Lung (tissue), 12 donors: Measurements from ENCODE around the gene POLR2L. TPM values are rescaled to one million over a fixed set of nuclear protein-coding genes. Genes with fewer than 3 reads are reported as not detected.

ENCODE experiments used
- ATAC-seq: fragments of 200-7000 bp; cut with Tn5 transposase; one replicate; pipeline ENCODE4 v1.9.1; 2020; ENCODE audit warnings: moderate number of reproducible peaks; ENCODE audit not compliant: insufficient read depth, low FRiP score
- DNase-seq, 3 donors: peaks; one replicate each; pipeline ENCODE4 v3.0.0-alpha.2; 2013 to 2017
- H3K27ac ChIP-seq, 2 donors: one replicate each; pipeline ENCODE4 v1.5.1; 2013; ENCODE audit warnings: mild to moderate bottlenecking in 2 of 2, moderate library complexity in 2 of 2, control low read depth in 1 of 2, inconsistent platforms in 1 of 2, low read depth in 1 of 2, low read length in 1 of 2
- H3K27me3 ChIP-seq, 3 donors: one replicate each; pipeline ENCODE4 v1.5.1; 2013; ENCODE audit warnings: low read length in 2 of 3; ENCODE audit not compliant: control insufficient read depth in 3 of 3, insufficient read depth in 3 of 3
- H3K36me3 ChIP-seq, 4 donors: one replicate each; pipeline ENCODE4 v1.5.1; 2013; ENCODE audit warnings: low read length in 4 of 4, mild to moderate bottlenecking in 1 of 4, moderate library complexity in 1 of 4; ENCODE audit not compliant: control insufficient read depth in 4 of 4, insufficient read depth in 4 of 4
- H3K4me1 ChIP-seq, 5 donors: one replicate each; pipeline ENCODE4 v1.5.1; 2013; ENCODE audit warnings: low read length in 5 of 5, mild to moderate bottlenecking in 2 of 5, moderate library complexity in 1 of 5; ENCODE audit not compliant: control insufficient read depth in 5 of 5, insufficient read depth in 5 of 5
- H3K4me3 ChIP-seq: one replicate; pipeline ENCODE4 v1.5.1; 2013; ENCODE audit warnings: mild to moderate bottlenecking, control low read depth, moderate library complexity
- H3K9ac ChIP-seq, 2 donors: one replicate each; pipeline ENCODE4 v1.5.1; 2013; ENCODE audit warnings: low read length in 2 of 2, control low read depth in 1 of 2; ENCODE audit not compliant: insufficient read depth in 1 of 2
- H3K9me3 ChIP-seq, 4 donors: one replicate each; pipeline ENCODE4 v1.5.1; 2013; ENCODE audit warnings: low read length in 3 of 4, mild to moderate bottlenecking in 1 of 4, moderate library complexity in 1 of 4; ENCODE audit not compliant: control insufficient read depth in 4 of 4, insufficient read depth in 3 of 4
- WGBS, 2 donors: extraction: QIAGEN DNeasy Blood & Tissue Kit; methylation state at CpG; one replicate each; pipeline ENCODE4 v1.1.7; 2013; 5-methylcytosine and 5-hydroxymethylcytosine counted together
- polyA plus RNA-seq, 2 donors: library from polyadenylated mRNA; stranded (reverse); fragments of 200-250 nt; gene quantifications; one replicate each; pipeline ENCODE4 v1.2.1, GENCODE V29; 2013
- total RNA-seq, 2 donors: library from RNA; depleted of rRNA in 1 of 2; stranded (reverse); fragments of >200 nt in 1 of 2; gene quantifications; one replicate each; pipeline ENCODE4 v1.2.1, GENCODE V29; 2014 to 2021
- TF ChIP-seq, protein P1 (sequence below): IDR thresholded peaks from 2 replicates; pipeline ENCODE4 v1.5.1; 2012; ENCODE audit warnings: mild to moderate bottlenecking; ENCODE audit errors: control extremely low read depth, extremely low read depth
- donor health status: control.
- donor health status: control.
- donor health status: Bipolar disorder and iron deficiency.
- donor health status: healthy.
- donor health status: DM: yes; HTN: yes; CAD: no.

POLR2L gene
- total and polyA plus RNA-seq, 4 donors = 144 to 183 (median 167) TPM

GRCh38 chr11:867856-868358 is 25.6 kb upstream of the POLR2L start:
- no peaks in the 10 kb centered on the region for H3K27me3 ChIP-seq
- peaks cover 0 to 42% (median 4%) of the 10 kb centered on the region in 4 donors for H3K36me3 ChIP-seq
- ATAC-seq (no peak), DNase-seq (no peak)
- no peak overlapping the region for H3K4me3 ChIP-seq
- H3K27ac ChIP-seq = no peak overlapping the region
- H3K4me1 ChIP-seq = peaks cover 0 to 8% (median 0%) of the 10 kb centered on the region in 5 donors
- 85 to 90% methylated on average over 8 of the region's 8 CpGs for WGBS, 2 donors
- TF ChIP-seq, protein P1, sequence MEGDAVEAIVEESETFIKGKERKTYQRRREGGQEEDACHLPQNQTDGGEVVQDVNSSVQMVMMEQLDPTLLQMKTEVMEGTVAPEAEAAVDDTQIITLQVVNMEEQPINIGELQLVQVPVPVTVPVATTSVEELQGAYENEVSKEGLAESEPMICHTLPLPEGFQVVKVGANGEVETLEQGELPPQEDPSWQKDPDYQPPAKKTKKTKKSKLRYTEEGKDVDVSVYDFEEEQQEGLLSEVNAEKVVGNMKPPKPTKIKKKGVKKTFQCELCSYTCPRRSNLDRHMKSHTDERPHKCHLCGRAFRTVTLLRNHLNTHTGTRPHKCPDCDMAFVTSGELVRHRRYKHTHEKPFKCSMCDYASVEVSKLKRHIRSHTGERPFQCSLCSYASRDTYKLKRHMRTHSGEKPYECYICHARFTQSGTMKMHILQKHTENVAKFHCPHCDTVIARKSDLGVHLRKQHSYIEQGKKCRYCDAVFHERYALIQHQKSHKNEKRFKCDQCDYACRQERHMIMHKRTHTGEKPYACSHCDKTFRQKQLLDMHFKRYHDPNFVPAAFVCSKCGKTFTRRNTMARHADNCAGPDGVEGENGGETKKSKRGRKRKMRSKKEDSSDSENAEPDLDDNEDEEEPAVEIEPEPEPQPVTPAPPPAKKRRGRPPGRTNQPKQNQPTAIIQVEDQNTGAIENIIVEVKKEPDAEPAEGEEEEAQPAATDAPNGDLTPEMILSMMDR = no peak
- H3K9ac ChIP-seq = no peak overlapping the region
- no peaks in the 10 kb centered on the region for H3K9me3 ChIP-seq

- no peak for ATAC-seq
- Histone ChIP-seq H3K27ac (no peak overlapping the region), H3K4me3 (no peak overlapping the region), H3K4me1 (peaks cover 0 to 20% (median 0%) of the 10 kb centered on the region in 5 donors), H3K9me3 (no peaks in the 10 kb centered on the region), H3K27me3 (no peaks in the 10 kb centered on the region), H3K36me3 (peaks cover 0 to 50% (median 4%) of the 10 kb centered on the region in 4 donors), H3K9ac (no peak overlapping the region)
- WGBS, 2 donors = 90 to 94% methylated on average over 14 of the region's 14 CpGs
- TF ChIP-seq, protein P1 = no peak
- DNase-seq = no peak
Measured at GRCh38 chr11:866481-866880, 24.2 kb upstream of the POLR2L start.

DNA sequence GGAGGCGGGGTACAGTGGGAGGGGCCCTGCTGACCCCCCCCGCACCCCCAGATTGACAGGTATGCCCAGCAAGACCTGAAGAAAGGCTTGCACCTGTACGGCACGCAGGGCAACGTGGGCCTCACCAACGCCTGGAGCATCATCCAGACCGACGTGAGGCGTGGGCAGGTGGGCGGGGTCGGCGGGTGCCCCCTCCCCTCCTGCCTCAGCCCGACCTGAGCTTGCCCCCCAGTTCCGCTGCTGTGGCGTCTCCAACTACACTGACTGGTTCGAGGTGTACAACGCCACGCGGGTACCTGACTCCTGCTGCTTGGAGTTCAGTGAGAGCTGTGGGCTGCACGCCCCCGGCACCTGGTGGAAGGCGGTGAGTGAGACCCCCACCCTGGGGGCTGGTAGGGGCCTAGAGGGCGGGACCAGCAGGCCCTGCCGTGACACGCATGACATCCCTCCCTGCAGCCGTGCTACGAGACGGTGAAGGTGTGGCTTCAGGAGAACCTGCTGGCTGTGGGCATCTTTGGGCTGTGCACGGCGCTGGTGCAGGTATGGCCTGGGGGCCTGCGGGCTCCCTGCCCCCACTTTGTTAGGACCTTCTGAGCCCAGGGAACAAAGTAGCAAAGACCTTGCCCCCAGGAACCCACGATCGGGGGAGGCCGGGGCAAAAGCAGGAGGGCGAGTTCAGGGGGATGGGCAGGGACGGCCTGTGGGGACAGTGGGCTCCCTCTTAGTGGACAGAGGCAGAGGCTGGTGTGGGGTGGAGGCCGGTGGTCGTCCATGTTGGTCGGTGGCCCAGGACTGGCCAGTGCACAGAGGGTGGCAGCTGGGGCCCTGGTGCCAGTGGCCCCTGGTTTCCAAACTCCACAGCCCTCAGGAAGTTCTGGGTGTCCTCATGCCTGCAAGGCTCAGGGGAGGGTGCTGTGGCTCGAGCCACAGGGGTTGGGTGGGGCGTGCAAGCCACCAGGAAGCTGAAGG is 23.4 kb upstream of the POLR2L start:
- DNase-seq = no peak
- Histone ChIP-seq H3K36me3 (peaks cover 0 to 50% (median 4%) of the 10 kb centered on the region in 4 donors), H3K9ac (no peak overlapping the region)

More for the DNA sequence above, 23.4 kb upstream of the POLR2L start:
- Histone ChIP-seq H3K27me3 (no peaks in the 10 kb centered on the region), H3K4me3 (no peak overlapping the region), H3K4me1 (peaks cover 0 to 20% (median 0%) of the 10 kb centered on the region in 5 donors), H3K27ac (no peak overlapping the region), H3K9me3 (no peaks in the 10 kb centered on the region)
- 86% methylated on average over 40 to 41 of the region's 41 CpGs for WGBS, 2 donors
- TF ChIP-seq, protein P1 = no peak
- no peak for ATAC-seq
